Esophagus squamous epithelium (tissue), 5 donors: ENCODE data around the gene IGF2BP3. TPM values are rescaled to one million over a fixed set of nuclear protein-coding genes. Genes with fewer than 3 reads are reported as not detected.

ENCODE experiments used
- DNase-seq: peaks from one replicate; lab custom pipeline; 2025; lab: John Stamatoyannopoulos, UW
- H3K27ac ChIP-seq, 4 donors: fragments of 200-600 bp; sonication (generic); one replicate each; pipeline ENCODE4 v1.5.1; 2016 to 2019; ENCODE audit warnings: mild to moderate bottlenecking in 1 of 4
- H3K27me3 ChIP-seq, 4 donors: fragments of 200-600 bp; sonication (generic); 1 replicate in 3 of 4; 2 replicates in 1 of 4; pipeline versions ENCODE4 v1.5.1 to v1.6.0; 2017 to 2021; ENCODE audit warnings: antibody characterized with exemption in 1 of 4
- H3K36me3 ChIP-seq, 3 donors: fragments of 200-600 bp; sonication (generic); one replicate each; pipeline ENCODE4 v1.5.1; 2016 to 2019
- H3K4me1 ChIP-seq, 3 donors: fragments of 200-600 bp; sonication (generic); one replicate each; pipeline ENCODE4 v1.5.1; 2017 to 2019
- H3K4me3 ChIP-seq, 4 donors: fragments of 200-600 bp; sonication (generic); 1 replicate in 3 of 4; 2 replicates in 1 of 4; pipeline ENCODE4 v1.5.1; 2016 to 2019; ENCODE audit warnings: mild to moderate bottlenecking in 2 of 4, moderate library complexity in 1 of 4
- H3K9me3 ChIP-seq, 3 donors: fragments of 200-600 bp; sonication (generic); one replicate each; pipeline ENCODE4 v1.5.1; 2016 to 2019
- CTCF ChIP-seq, 6 experiments: fragments of 450-650 bp in 4 of 6; fragments of 200-600 bp in 2 of 6; sonication (generic) in 2 of 6; IDR thresholded peaks; one replicate each; pipeline ENCODE4 v1.5.1; 2016 to 2019; ENCODE audit warnings: antibody characterized with exemption in 6 of 6, mild to moderate bottlenecking in 4 of 6, moderate library complexity in 4 of 6
- POLR2A ChIP-seq, 4 donors: fragments of 450-650 bp; IDR thresholded peaks; one replicate each; pipeline ENCODE4 v1.6.1; 2017; ENCODE audit warnings: antibody characterized with exemption in 4 of 4, mild to moderate bottlenecking in 4 of 4, moderate library complexity in 3 of 4
- WGBS, 2 donors: methylation state at CpG; one replicate each; pipeline ENCODE4 v1.1.5; 2018; 5-methylcytosine and 5-hydroxymethylcytosine counted together
- intact Hi-C: fragments of 100-400 bp; cut with DNase I; formaldehyde crosslinking; loops from one replicate; pipeline ENCODE4 v1.15.0; 2022
- total RNA-seq, 4 donors: library from RNA; depleted of rRNA; stranded (reverse); fragments of >200 nt; gene quantifications; one replicate each; pipeline ENCODE4 v1.1.0, GENCODE V29; 2016
- donor health status: DM: yes; HTN: yes; CAD: no.

The IGF2BP3 gene
- total RNA-seq, 4 donors from 2014 or later = 1.3 to 9.3 (median 7.2) TPM

- intact Hi-C loops = no loop called here
- Histone ChIP-seq H3K27ac (no peak overlapping the region), H3K9me3 (no peaks in the 10 kb centered on the region), H3K27me3 (peaks cover 0 to 97% (median 0%) of the 10 kb centered on the region in 4 donors), H3K4me3 (no peak overlapping the region), H3K36me3 (no peaks in the 10 kb centered on the region), H3K4me1 (no peaks in the 10 kb centered on the region)
- TF ChIP-seq POLR2A (IDR thresholded peaks at IDR 0.05) = no peak
- TF ChIP-seq CTCF (IDR thresholded peaks at IDR 0.05) = no peak
- no peak for DNase-seq
- WGBS, 2 donors = 80 to 92% methylated on average over 3 of the region's 3 CpGs
Observed at GRCh38 chr7:23456093-23456492, 14.2 kb downstream of the IGF2BP3 start.

GRCh38 chr7:23454881-23455526 lies 15.3 kb downstream of the IGF2BP3 start:
- DNase-seq = no peak
- WGBS, 2 donors = 77% methylated on average over 5 of the region's 5 CpGs
- intact Hi-C loops = no loop called here
- Histone ChIP-seq H3K4me1 (no peaks in the 10 kb centered on the region), H3K27me3 (peaks cover 0 to 88% (median 0%) of the 10 kb centered on the region in 4 donors), H3K36me3 (no peaks in the 10 kb centered on the region), H3K27ac (no peak overlapping the region), H3K9me3 (no peaks in the 10 kb centered on the region), H3K4me3 (no peak overlapping the region)
- TF ChIP-seq CTCF (IDR thresholded peaks at IDR 0.05) (no peak), POLR2A (IDR thresholded peaks at IDR 0.05) (no peak)

GRCh38 chr7:23450518-23450917 lies 19.8 kb downstream of the IGF2BP3 start:
- WGBS, 2 donors = 64 to 80% methylated on average over 6 of the region's 6 CpGs
- no peaks in the 10 kb centered on the region for H3K36me3 ChIP-seq
- H3K9me3 ChIP-seq = no peaks in the 10 kb centered on the region
- H3K4me1 ChIP-seq = no peaks in the 10 kb centered on the region
- TF ChIP-seq CTCF (IDR thresholded peaks at IDR 0.05) = no peak
- TF ChIP-seq POLR2A (IDR thresholded peaks at IDR 0.05) = no peak
- intact Hi-C loops = no loop called here
- DNase-seq = no peak
- peaks cover 0 to 67% (median 0%) of the 10 kb centered on the region in 4 donors for H3K27me3 ChIP-seq
- no peak overlapping the region for H3K27ac ChIP-seq
- no peak overlapping the region for H3K4me3 ChIP-seq

GRCh38 chr7:23449941-23450340 lies 20.4 kb downstream of the IGF2BP3 start:
- Histone ChIP-seq H3K4me1 (no peaks in the 10 kb centered on the region), H3K27ac (no peak overlapping the region), H3K4me3 (no peak overlapping the region), H3K36me3 (no peaks in the 10 kb centered on the region), H3K27me3 (peaks cover 0 to 61% (median 0%) of the 10 kb centered on the region in 4 donors), H3K9me3 (no peaks in the 10 kb centered on the region)
- no peak for DNase-seq
- intact Hi-C loops = no loop called here
- whole genome bisulfite sequencing, 2 donors = 69 to 70% methylated on average over 3 of the region's 3 CpGs
- TF ChIP-seq CTCF (IDR thresholded peaks at IDR 0.05) (no peak), POLR2A (IDR thresholded peaks at IDR 0.05) (no peak)

- Histone ChIP-seq H3K36me3 (no peaks in the 10 kb centered on the region), H3K4me1 (no peaks in the 10 kb centered on the region), H3K4me3 (no peak overlapping the region), H3K27me3 (peaks cover 0 to 33% (median 0%) of the 10 kb centered on the region in 4 donors), H3K9me3 (no peaks in the 10 kb centered on the region), H3K27ac (no peak overlapping the region)
- DNase-seq = no peak
- TF ChIP-seq CTCF (IDR thresholded peaks at IDR 0.05) = no peak
- no peak for TF ChIP-seq POLR2A (IDR thresholded peaks at IDR 0.05)
- intact Hi-C loops = no loop called here
- WGBS, 2 donors = 45 to 64% methylated on average over 5 of the region's 5 CpGs
Observed at GRCh38 chr7:23445326-23445725, 25.0 kb downstream of the IGF2BP3 start.
